Stimulated activated memory B cell treated with anti-CD40 and anti-IgM and Interleukin-4, amounts not matched to agents 10 μg/mL and 1 μg/mL and 100 μg/mL, for 72 hours (primary cell): ENCODE data around the gene LYRM7.
"Not testable (repeated sequence)": the region's sequence is repeated elsewhere in the genome, so short reads cannot be mapped to it uniquely, and the experiment has no call there.

Source experiments
- ATAC-seq: fragments of 150-1000 bp; cut with Tn5 transposase; 2 replicates; pipeline ENCODE4 v1.10.0; 2021
- H3K27ac Mint-ChIP-seq: one replicate; pipeline ENCODE4 v1.8.0; 2022; ENCODE audit warnings: mild to moderate bottlenecking, mixed read lengths
- H3K27me3 Mint-ChIP-seq: one replicate; pipeline ENCODE4 v1.8.0; 2022; ENCODE audit warnings: mixed read lengths
- H3K36me3 Mint-ChIP-seq: one replicate; pipeline ENCODE4 v1.8.0; 2022; ENCODE audit warnings: mixed read lengths
- H3K4me1 Mint-ChIP-seq: one replicate; pipeline ENCODE4 v1.8.0; 2022; ENCODE audit warnings: mixed read lengths
- H3K4me3 Mint-ChIP-seq: one replicate; pipeline ENCODE4 v1.8.0; 2022; ENCODE audit warnings: mild to moderate bottlenecking, moderate library complexity, mixed read lengths
- H3K9me3 Mint-ChIP-seq: one replicate; pipeline ENCODE4 v1.8.0; 2022; ENCODE audit warnings: mixed read lengths

LYRM7 gene

DNA sequence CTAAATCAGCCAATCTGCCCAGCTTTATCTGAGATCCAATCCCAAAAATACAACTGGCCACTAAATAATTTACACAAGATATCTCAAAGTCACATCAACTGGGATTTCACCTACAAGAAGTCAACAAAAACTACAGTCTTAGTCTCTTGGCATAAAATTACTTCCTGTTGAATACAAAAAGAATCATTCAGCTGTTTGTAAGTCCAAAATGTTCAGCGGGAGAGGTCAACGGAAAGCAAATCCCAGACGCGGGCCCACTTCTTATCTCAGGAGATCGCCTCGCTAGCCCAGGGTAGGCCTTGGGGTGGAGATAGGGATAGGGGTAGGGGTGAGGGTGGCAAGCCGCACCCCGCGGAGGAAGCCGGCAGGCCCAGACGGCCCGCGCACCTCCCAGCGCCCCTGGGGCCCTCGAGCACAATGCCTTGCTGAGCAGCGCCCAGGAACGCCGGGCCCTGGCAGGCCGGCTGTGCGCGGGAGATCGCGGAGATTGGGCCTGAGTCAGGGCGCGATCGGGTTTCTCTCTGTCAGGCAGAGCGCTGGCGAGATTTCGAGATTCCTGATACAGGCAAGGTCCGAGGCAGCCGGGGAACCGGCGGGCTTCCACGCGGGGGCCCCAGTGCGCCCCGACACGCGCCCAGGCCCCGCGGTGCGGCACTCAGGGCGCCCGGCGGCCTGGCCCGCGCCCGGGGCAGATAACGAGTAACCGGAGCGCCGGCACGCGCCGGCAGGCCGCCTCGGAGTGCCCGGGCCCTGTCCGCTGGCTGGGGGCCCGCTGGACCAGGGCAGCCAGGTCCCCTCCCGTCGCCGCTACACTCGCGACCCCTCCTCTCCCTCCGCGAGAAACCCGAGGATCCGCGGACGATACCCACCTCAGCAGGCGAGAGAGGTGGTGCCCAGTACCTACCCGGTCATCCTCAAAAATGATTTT is 6.3 kb upstream of the LYRM7 start:
- Mint-ChIP-seq H3K27me3 (no peaks in the 10 kb centered on the region), H3K27ac (peak overlapping the region; percentile 94), H3K36me3 (peaks cover 25% of the 10 kb centered on the region), H3K9me3 (no peaks in the 10 kb centered on the region), H3K4me1 (peaks cover 36% of the 10 kb centered on the region), H3K4me3 (peak overlapping the region; percentile 97)
- ATAC-seq, result peak; percentile 94

DNA sequence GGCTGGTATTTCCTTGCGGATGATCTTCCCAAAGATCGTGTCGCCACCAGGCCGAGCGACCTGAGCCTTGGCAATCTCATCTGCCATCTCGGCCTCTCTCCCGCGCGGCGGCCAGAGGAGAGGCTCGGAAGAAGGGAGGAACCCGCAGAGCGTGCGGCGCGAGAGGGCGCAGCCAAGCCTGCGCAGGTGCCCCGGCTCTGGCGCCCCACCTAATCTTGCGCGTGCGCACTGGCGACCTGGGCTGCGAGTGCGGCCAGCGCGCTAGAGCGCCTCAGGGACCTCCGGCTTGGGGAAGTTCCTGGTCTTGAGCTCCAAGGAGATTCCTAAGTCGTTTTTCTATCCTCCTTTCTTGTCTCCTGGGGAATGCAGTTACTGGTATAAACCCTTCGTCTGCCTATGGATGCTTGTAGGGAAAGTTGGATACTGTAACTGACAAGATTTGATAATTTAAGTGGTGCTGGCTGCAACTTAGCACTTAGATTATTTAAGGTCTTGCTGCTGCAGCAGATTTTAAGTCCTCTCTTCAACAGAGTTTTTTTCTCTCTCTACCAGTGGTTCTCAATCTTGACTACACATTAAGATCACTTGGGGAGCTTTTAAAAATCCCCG is 5.5 kb upstream of the LYRM7 start, which contains the start of gene HINT1:
Gene HINT1 (minus strand): TSS at position 138 of the 609 bp plus-strand sequence. CDS start 51 bp downstream, at position 87.
- peak within 1 kb of the TSS; percentile 94 for H3K27ac Mint-ChIP-seq
- peaks cover 37% of the 10 kb centered on the region for H3K4me1 Mint-ChIP-seq
- H3K27me3 Mint-ChIP-seq, result no peaks in the 10 kb centered on the region
- peaks cover 17% of the 10 kb centered on the region for H3K36me3 Mint-ChIP-seq
- H3K4me3 Mint-ChIP-seq, result peak within 1 kb of the TSS; percentile 97
- ATAC-seq, result peak; percentile 94
- no peaks in the 10 kb centered on the region for H3K9me3 Mint-ChIP-seq

DNA sequence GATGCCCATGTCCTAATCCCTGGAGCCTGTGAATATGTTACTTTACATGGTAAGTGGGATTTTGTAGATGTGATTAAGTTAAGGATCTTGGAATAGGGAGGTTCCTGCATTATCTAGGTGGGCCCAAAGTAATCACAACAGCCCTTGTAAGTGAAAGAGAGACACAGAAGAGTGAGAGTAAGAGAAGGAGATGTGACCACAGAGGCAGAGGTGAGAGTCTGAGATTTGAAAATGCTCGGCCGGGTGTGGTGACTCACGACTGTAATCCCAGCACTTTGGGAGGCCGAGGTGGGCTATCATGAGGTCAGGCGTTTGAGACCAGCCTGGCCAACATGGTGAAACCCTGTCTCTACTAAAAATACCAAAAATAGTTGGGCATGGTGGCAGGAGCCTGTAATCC is 3.1 kb upstream of the LYRM7 start:
- Mint-ChIP-seq H3K4me3 (no peak overlapping the region), H3K4me1 (peaks cover 47% of the 10 kb centered on the region), H3K9me3 (no peaks in the 10 kb centered on the region), H3K27me3 (no peaks in the 10 kb centered on the region), H3K36me3 (peaks cover 8% of the 10 kb centered on the region), H3K27ac (no peak overlapping the region)
- no peak for ATAC-seq

DNA sequence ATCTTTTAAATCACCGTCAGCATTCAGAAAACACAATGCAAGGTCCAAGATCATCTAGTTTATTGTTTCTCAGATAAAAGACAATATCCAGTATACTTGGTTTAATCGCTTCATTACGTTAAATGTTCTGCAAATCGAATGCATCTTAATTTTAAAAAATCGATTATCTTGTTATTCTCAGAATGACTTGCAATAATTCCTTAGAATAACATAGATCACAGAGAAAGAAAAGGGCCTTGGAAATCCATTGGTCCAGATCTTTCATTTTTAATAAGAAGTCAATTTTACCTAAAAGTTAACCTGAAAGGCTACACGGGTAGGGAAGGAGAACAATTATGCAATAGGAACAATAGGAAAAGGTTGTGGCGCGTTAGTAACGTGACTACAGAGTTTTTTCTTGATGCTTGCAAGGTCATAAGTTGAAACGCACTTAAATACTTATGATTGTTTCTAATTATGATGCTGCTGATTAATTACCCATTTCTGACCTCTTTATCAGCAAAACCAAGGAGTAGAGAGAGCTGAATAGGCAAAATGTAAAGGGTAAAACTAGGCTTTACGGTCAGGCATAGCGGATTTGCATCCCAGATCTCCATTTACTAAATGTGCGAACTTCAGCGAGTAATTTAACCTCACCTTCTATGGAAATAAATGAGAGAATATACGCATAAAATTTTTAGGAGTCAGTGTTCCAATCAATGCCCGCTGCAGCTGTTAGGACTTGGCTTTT is 769 bp upstream of the LYRM7 start:
- no peak for ATAC-seq
- peak overlapping the region; percentile 87 for H3K27ac Mint-ChIP-seq
- no peaks in the 10 kb centered on the region for H3K36me3 Mint-ChIP-seq
- H3K27me3 Mint-ChIP-seq, result no peaks in the 10 kb centered on the region
- H3K4me1 Mint-ChIP-seq, result peaks cover 43% of the 10 kb centered on the region
- H3K4me3 Mint-ChIP-seq, result peak overlapping the region; percentile 92
- H3K9me3 Mint-ChIP-seq, result no peaks in the 10 kb centered on the region

DNA sequence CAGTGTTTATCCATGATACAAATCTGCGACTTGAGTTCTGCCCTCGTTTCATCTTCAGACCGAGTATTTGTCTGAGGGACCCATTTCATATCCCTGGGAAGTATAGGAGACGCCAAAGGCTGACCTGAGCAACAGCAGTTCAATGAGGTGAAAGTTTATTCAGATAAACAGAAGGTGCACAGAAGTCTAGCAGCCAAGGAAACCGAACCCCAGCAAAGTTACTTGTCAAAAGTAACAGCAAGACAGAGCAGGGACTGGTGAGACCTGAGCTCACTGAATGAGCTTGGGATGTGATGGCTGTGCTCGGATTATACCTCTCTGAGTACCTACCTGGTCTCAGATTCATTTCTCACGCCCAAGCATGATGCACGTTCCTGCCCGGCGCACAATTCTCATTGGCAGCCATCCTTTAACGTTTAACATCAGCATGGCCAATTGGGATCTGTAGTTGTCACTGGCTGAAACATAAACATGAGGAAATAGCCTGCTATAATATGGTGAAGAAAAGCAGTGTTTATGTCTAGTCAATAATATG is 599 bp downstream of the LYRM7 start:
- ATAC-seq, result no peak
- Mint-ChIP-seq H3K9me3 (no peaks in the 10 kb centered on the region), H3K27me3 (no peaks in the 10 kb centered on the region), H3K4me3 (peak overlapping the region; percentile 92), H3K27ac (peak overlapping the region; percentile 87), H3K4me1 (peaks cover 34% of the 10 kb centered on the region), H3K36me3 (peaks cover 4% of the 10 kb centered on the region)

DNA sequence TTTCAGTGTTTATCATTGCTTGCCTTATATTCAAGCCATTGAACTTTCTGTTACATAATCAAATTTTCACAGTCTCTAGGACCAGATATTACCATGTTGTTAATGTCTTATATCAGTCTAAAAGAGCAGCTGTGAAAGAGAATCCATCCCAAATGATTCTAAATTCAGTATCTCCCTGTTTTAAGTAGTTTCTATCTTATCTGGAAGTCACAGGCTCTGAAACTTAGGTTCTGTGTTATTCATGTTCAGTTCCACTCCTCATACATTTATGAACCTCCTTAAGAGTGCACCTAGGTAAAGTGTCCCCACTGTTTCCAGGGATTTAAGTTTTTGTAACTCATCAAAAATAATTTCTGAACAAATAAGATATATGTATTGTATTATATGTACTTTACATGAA is 9.7 kb downstream of the LYRM7 start:
- ATAC-seq, result no peak
- H3K27ac Mint-ChIP-seq, result no peak overlapping the region
- peaks cover 15% of the 10 kb centered on the region for H3K36me3 Mint-ChIP-seq
- peaks cover 13% of the 10 kb centered on the region for H3K4me1 Mint-ChIP-seq
- H3K9me3 Mint-ChIP-seq, result no peaks in the 10 kb centered on the region
- H3K27me3 Mint-ChIP-seq, result no peaks in the 10 kb centered on the region
- H3K4me3 Mint-ChIP-seq, result no peak overlapping the region

DNA sequence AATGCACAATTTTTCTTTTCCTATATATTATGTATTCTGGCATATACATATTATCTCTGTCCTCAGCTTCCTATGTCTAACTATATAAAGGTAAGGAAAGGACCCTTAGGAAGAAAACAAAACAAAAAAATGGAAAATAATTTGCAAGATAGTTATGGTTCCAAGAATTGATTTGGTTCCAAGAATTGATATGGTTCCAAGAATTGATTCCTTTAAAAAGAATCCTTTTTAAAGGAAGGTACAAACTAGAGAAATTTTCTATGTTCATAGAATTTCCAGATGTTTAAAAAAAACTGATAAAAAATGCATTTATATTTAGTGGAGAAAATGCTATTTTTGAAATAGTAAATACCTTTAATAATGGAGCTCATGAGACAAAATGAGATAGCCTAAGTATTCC is 12.1 kb downstream of the LYRM7 start:
- H3K27ac Mint-ChIP-seq, result no peak overlapping the region
- no peak overlapping the region for H3K4me3 Mint-ChIP-seq
- peaks cover 6% of the 10 kb centered on the region for H3K4me1 Mint-ChIP-seq
- peaks cover 12% of the 10 kb centered on the region for H3K36me3 Mint-ChIP-seq
- H3K9me3 Mint-ChIP-seq, result no peaks in the 10 kb centered on the region
- H3K27me3 Mint-ChIP-seq, result no peaks in the 10 kb centered on the region
- ATAC-seq, result no peak

DNA sequence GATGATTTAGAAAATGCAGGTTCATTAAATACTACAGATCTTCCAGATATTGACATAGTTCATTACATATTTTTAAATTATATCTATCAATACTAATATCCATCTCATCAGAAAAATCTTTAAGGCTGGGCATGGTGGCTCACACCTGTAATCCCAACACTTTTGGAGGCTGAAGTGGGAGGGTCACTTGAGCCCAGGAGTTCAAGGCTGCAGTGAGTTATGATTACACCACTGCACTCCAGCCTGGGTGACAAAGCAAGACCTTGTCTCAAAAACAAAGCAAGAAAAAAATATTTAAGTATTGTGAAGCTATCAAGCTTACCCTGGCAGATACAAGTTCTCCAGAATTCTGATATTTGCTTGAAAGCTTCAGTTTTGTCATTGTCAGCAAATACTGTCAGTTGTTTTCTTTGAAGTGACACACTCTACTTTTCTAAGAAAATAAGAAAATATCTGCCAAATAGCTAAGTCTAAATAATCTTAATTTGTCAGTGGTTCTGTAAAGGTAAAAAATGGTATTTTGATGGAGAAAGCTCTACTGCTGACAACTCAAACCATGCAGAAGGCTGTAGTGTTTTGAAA is 14.9 kb downstream of the LYRM7 start:
- ATAC-seq, result no peak
- Mint-ChIP-seq H3K27ac (no peak overlapping the region), H3K27me3 (no peaks in the 10 kb centered on the region), H3K4me3 (no peak overlapping the region), H3K9me3 (no peaks in the 10 kb centered on the region), H3K4me1 (no peaks in the 10 kb centered on the region), H3K36me3 (peaks cover 30% of the 10 kb centered on the region)

DNA sequence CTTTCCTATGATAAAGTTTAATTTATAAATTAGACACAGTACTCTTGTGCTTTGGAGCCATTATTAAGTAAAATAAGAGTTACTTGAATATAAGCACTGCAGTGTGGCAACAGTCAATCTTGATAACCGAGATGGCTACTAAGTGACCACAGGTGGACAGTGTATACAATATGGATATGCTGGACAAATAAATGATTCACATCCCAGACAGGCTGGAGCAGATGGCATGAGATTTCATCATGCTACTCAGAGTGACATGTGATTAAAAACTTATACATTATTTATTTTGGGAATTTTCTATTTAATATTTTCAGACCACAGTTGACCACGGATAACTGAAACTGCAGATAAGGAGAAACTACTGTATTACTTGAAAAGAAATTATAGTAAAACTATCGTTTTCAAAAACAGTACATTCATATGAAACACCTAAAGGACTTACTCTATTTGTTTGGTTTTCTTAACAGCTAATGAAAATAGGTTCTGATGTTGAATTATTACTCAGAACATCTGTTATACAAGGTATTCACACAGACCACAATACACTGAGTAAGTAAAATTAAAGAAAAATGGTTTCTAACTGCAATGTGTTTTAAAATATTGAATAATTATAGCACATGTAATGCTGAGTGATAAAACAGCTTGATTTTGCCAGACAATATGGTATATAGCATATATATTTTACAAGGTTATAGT is 16.0 kb downstream of the LYRM7 start:
- Mint-ChIP-seq H3K9me3 (no peaks in the 10 kb centered on the region), H3K4me3 (no peak overlapping the region), H3K4me1 (no peaks in the 10 kb centered on the region), H3K27ac (no peak overlapping the region), H3K27me3 (no peaks in the 10 kb centered on the region), H3K36me3 (peaks cover 33% of the 10 kb centered on the region)
- no peak for ATAC-seq

DNA sequence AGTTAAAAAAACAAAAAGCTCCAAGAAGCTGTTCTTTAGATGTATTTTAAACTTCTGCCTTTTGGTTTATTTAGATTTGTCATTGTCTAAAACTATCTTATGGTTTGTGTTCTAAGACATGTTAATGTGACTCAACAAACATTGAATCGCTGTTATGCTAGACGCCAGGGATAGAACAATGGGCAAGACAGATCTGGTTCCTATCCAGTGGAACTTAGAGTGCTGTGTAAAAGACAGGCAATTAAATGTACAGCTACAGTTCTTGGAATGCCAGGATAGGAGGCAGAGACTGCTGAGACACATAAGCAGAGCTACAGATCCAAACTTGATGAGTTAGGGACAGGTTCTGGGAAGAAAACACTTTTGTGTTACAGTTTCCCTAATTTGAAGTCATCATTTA is 22.4 kb downstream of the LYRM7 start:
- Mint-ChIP-seq H3K27me3 (no peaks in the 10 kb centered on the region), H3K27ac (no peak overlapping the region), H3K36me3 (peaks cover 28% of the 10 kb centered on the region), H3K4me3 (no peak overlapping the region), H3K4me1 (no peaks in the 10 kb centered on the region), H3K9me3 (no peaks in the 10 kb centered on the region)
- ATAC-seq, result no peak

DNA sequence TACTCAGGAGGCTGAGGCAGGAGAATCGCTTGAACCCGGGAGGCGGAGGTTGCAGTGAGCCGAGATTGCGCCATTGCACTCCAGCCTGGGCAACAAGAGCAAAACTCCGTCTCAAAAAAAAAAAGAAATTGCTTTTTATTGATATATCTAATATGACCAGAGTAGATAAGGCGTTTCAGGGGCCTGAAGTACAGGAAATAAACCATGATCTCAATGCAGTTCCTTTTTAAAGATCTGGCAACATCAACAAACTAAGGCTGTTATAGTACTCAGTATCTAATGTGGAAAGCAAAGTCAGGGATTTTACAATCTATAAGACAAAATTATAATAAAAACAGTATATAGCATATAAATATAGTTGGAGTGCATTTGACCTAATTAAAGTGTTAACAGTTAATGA is 23.2 kb downstream of the LYRM7 start:
- ATAC-seq, H3K4me1 Mint-ChIP-seq, H3K9me3 Mint-ChIP-seq, H3K4me3 Mint-ChIP-seq, H3K27ac Mint-ChIP-seq, H3K27me3 Mint-ChIP-seq: not testable (repeated sequence)
- H3K36me3 Mint-ChIP-seq, result peaks cover 24% of the 10 kb centered on the region

DNA sequence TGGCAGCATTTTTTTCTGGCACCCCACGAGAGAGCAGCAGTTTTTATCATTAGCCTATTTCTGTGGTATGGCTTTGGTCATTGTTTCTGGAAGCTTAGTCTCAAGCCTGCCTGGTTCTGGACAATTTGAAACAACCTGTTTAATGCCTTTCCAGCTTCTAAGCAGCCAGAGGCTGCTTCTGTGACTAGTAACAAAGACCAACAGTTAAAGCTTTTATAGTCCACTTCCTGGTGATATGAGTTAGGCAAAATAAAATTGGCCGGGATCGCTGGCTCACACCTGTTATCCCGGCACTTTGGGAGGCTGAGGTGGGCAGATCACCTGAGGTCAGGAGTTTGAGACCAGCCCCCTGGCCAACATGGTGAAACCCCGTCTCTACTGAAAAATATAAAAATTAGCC is 24.0 kb downstream of the LYRM7 start:
- Mint-ChIP-seq H3K27ac (no peak overlapping the region), H3K4me1 (no peaks in the 10 kb centered on the region), H3K9me3 (no peaks in the 10 kb centered on the region), H3K27me3 (no peaks in the 10 kb centered on the region), H3K4me3 (no peak overlapping the region), H3K36me3 (peaks cover 15% of the 10 kb centered on the region)
- ATAC-seq, result no peak

DNA sequence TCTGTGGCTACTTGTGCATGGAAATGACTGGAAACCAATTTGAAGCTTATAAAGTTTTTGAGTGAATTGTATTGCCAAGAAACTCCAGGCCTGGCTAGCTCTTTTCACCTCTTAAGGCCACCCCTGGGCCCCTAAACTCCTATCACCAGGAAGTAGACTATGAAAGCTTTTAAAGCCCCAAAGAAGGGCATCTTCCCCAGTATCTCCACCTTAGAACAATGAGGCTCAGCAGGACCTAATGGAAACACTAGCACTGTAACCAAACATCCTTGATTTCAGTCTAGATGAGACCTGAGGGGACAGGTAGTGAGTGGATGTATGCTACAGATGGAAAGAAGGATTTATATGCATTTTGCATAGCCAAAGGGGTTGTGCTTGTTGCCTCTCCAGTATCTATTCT is 25.0 kb downstream of the LYRM7 start:
- Mint-ChIP-seq H3K9me3 (no peaks in the 10 kb centered on the region), H3K27me3 (no peaks in the 10 kb centered on the region), H3K27ac (no peak overlapping the region), H3K4me3 (no peak overlapping the region), H3K36me3 (peaks cover 14% of the 10 kb centered on the region), H3K4me1 (no peaks in the 10 kb centered on the region)
- no peak for ATAC-seq

DNA sequence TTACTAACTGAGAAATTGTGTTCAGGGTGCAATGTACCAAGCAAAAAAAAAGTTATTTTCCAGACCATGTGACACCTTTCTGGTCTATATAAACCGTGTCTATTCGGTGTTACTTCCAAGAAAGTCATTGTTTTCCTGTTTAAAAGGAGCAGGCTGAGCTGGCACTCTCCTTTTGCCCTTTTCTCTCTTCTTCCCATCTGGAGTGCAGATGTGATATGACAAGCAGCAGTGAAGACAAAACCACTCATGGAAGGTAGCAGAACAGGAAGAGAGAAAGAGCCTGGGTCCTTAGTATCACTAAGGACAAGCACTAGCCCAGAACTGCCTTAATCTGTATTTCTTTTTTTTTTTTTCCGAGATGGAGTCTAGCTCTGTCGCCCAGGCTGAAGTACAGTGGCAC is 25.6 kb downstream of the LYRM7 start:
- peaks cover 14% of the 10 kb centered on the region for H3K36me3 Mint-ChIP-seq
- no peaks in the 10 kb centered on the region for H3K27me3 Mint-ChIP-seq
- H3K4me3 Mint-ChIP-seq, result no peak overlapping the region
- ATAC-seq, result no peak
- H3K27ac Mint-ChIP-seq, result no peak overlapping the region
- H3K9me3 Mint-ChIP-seq, result no peaks in the 10 kb centered on the region
- H3K4me1 Mint-ChIP-seq, result no peaks in the 10 kb centered on the region
